HUDEP-2 (cell line): ENCODE measurements around the gene IQGAP3.
A peak's percentile ranks its signal among the peaks of the same experiment; 100 is the strongest.

ENCODE experiments used
- DNase-seq, 76 experiments: peaks; one replicate each; lab custom pipeline; 2025; ENCODE audit not compliant: unreplicated experiment in 76 of 76; lab: John Stamatoyannopoulos, UW

The IQGAP3 gene

GRCh38 chr1:156499842-156500542 is 72.4 kb downstream of the IQGAP3 start:
- DNase-seq = peak in 1 of 76 experiments; percentile 10

DNA sequence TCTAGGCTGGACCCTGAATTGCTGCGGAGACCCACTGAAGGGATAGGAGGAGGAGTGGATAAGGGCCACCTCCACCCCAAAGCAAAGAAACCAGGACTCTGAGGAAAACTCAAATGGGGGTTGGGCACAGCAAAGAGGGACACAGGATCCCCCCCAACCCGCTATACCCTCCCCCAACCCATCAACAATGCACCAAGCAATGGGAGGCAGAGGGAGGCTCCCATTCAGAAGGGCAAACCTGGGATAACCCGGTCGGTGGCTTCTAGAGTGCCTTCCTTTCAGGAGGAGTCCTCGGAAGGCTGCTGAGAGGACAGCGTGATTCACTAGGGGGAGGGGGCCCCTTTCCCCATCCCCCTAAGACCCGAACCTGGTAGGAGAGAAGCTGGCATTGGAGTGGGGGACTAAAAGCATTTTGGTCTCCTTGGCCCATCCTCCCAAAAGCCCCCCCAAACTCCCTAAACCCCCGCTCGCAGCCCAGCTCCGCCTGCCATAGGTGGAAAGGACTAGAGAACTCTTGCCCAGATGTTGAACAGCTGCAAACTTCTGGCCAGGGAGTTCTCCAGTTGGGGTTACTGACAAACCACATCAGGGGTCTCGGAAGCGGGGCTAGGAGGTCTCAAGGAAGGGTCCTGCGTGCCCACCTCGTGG is 73.0 kb downstream of the IQGAP3 start:
- no peak for DNase-seq

- DNase-seq = no peak
Observed at GRCh38 chr1:156498432-156499193, 73.8 kb downstream of the IQGAP3 start.

DNA sequence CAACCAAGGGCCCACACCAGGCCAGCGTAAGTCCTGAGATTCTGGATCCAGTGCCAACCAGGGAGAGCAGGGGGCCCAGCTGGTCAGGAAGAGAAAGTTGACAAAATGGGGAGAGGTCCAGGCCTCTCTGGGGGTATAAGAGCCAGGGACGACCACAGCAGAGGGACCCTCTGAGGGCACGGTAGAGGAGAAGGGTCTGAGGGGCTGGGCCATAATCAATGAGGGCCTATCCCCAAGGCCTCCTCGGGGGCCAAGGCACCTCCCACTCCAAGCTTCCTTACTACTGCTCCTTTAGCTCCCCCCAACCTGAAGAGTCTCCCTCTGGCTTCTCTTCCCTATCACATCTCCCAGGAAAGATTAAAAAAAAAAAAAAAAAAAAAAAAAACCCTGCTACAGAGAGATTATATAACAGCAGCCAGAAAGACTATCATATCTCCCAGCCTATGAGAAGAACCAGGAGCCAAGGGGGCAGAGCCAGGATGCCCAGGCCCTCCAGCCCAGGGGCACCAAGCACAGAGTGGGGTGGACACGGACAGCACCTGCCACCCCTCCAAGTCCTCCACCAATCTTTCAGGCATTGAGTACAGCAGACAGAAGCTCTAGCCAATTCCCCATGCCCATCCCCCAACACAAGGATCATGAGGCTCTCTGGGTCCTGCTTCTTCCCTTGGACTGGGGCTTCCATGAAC is 74.5 kb downstream of the IQGAP3 start:
- no peak for DNase-seq

DNA sequence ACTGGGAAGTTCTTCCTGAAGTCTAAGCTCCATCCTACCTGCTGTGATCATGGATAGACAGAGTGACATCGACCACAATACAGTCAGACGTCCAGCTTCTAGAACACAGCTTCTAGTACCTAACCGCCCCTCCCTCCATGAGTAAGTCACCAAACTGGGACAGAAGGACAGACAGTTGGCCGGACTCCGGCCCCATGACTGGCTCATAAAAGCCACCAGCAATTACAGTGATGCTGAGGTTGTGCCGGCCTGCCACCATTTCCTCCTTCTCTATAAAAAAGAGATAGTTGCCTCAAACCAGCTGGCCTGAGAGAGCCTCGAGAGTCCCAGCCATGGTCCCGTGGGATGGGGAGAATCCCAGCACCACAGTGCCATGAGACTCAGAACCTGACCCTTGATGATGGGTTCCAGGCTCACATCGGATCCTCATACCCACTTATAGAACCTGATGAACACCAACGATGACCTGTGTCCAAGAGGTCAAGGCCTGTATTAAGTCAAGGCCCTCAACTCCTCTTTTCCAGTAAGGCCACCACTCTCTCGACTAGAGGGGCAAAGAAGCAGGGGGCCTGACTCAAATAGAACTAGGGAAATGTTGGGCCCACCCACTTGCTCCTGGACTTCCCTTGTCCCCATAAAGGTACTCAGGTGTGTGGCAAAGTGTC is 75.2 kb downstream of the IQGAP3 start:
- DNase-seq = no peak

DNA sequence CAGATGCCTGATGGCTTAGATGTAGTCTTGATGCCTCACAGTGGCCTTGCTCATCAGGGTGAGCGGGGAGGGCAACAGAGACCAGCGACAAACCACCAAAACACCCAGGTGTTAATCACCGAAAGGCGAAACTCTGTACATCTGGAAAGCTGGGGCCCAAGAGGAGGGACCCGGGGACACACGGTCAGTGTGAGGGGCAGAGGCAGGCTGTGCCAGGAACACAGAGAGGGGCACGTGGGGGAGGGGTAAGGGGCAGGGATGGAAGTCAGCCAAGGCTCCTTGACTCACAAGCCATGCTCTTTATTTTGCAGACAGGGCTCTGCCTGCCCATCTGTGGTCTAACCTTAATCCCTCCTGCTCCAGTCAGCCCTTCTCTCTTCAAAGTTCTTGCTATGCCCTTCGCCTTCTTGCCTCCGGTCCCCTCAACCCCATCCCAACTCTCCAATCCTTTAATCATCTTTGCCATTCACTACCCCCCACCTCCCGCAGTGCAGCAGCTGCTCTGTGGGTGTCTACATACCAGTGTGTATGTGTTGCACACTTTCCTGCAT is 76.1 kb downstream of the IQGAP3 start:
- DNase-seq = peak in 2 of 76 experiments; percentile 14 to 22

DNA sequence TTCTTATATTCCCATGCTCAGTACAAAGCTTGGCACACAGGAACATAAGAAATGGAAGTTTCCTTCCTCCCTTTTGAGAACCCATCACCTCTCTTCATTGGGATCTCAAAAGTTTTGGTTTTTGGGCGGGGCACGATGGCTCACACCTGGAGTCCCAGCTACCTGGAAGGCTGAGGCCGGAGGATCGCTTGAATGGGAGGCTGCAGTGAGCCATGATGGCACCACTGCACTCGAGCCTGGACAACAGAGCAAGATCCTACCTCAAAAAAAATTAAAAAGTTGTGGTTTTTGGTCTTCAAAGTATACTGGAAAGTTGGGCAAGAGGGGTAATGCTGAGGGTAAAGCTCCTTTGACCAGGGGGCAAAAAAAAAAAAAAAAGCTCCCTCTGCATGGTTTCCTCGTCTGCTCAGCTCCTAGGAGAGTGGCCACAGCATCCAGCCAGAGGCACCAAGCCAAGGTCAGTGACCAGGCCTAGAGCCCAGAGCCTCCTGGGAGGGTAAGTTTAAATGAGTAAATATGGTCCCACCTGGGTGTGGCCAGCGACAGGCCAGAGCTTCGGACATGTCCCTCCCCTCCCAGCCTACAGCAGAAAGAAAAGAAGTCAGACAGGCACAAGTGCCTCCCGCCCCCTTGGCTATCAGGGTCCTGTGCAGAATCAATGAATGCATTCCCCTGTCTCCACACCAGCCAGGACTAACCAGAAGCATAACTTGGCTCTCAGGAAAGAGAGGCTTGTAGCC is 76.8 kb downstream of the IQGAP3 start:
- peak in 1 of 76 experiments; percentile 6 for DNase-seq

- no peak for DNase-seq
Observed at GRCh38 chr1:156494309-156494895, 78.0 kb downstream of the IQGAP3 start.

DNA sequence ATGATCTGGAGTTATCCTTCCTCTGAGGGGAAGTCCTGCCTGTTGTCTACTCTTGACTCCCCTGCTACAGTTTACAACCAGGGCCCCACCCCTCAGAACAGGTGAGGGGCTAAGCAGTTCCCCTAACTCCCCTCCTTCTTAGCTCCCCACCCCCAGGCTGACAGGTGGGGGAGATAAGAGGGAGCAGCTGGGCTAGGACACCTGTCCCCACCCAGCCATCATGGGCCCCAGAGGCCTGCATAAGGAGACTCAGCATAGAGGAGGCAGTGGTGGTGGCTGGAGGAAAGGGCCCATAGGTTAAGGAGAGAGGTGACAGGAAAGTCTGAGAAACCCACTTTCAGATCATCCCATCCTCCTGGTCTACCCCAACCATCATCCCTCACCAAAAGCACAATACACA is 78.6 kb downstream of the IQGAP3 start:
- DNase-seq = no peak

DNA sequence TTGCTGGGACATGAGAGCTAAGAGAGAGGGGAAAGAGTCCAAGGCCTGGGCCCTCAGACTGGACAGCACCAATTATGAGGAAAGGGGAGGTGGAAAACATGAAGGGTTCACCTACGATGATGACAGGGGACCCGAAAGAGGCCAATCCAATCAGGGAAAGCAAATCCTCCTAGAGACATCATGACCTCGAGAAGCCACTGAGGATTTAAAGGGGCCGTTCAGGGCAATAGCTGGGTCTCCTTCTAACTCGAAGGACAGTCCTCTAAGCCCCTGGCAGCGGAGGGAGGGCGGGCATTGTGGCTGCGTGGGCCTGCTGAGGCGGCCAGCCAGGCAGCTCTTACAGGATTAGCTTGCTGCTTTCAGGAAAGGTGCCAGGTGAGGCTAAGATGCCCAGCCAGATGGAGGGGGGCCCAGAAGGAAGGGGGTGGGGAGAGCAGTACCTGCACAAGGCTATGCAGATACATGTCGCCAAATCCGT is 79.2 kb downstream of the IQGAP3 start:
- no peak for DNase-seq

DNA sequence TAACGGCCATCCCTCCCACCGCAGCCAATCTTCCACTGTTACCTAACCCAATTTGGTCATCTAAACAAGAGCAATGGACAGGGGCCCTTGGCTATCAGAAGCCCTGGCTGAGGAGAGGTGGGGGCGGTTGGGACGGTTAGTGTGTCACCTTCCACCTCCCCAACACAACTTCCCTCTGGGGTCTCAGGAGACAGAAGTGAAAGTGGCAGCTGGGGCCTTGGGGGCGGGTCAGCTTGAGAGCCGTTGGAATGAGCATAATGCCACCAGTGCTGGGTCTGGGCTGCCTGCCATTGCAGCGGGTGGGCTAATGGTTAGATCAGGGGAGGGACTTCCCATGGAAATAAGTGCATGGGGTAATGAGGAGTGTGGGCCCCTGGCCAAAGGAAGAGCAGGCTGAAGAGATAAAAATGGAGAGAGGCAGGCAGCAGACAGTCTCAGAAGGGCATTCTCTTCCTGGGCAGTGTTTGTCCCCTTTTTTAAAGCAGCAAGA is 79.7 kb downstream of the IQGAP3 start:
- DNase-seq = peak in 54 of 76 experiments; percentile 14 to 82 (median 44)

DNA sequence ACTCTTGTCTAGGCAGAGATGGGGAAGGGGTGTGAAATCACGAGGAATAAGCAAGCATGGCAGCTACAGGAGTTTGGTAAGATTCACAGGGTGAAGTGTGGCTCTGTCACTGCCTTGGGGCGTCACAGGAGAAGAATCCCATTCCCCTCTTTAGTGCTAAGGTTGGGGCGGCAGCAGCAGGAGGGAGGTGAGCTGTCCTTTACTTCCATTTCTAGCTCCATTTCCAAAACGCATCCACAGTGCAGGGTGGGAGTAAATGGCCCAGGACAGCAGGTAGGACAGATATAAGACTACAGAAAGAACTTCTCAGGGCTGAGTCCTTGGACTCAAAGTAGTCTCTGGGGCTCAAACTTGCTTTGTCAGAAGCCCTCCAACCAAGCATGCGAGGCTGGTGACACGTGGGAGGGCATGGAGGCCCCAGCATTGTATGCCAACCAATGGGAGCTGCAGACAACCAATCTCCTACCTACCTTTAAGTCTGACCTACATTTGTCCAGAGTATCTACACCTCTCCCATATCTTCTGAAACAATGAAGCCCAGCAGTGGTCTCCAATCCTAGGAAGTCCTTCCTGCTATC is 80.3 kb downstream of the IQGAP3 start:
- DNase-seq = peak in 1 of 76 experiments; percentile 24

DNA sequence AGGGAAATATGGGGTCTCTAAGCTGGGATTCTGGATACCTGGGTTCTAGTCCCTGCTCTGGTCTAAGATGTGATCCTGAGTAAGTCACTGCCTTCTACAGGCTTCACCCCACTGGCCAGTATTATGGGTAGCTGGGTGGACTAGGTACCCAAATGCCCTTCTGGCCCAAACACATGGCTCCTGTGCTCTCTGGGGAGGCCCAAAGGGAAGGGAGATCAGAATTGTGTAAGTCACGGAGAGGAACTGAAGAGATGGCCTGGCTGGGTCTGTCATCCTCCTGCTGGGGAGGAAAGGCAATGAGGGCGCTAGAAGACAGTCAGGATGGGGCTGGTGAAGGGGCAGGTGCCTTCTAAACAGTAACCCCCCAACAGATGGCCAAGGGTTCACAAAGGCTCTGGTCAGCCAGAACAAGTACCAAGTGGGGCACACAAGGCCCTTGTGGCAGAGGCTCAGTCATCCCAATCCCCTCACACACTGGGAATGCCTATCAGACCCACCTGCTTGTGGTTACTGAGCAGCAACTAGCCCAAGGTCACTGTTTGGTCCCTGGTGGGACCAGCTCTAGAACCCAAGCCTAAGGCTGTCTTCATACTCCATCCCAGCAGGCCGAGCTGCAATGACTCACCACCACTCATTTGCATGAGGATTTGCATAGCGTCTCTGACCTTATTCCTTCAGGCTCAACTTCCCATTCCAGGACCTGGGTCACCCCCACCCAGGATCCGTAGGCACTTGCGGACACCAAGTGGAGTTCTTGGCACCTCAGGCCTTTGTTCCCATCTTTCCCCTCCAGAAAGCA is 81.0 kb downstream of the IQGAP3 start:
- DNase-seq = no peak

- DNase-seq = no peak
Observed at GRCh38 chr1:156490401-156491032, 81.8 kb downstream of the IQGAP3 start.

GRCh38 chr1:156489935-156490293 is 82.5 kb downstream of the IQGAP3 start:
- no peak for DNase-seq

- peak in 21 of 76 experiments; percentile 15 to 61 (median 27) for DNase-seq
Observed at GRCh38 chr1:156489166-156489934, 83.0 kb downstream of the IQGAP3 start.
